HG03025 (cell line): ENCODE results near the gene IZUMO4.
"Not testable (repeated sequence)": the region's sequence is repeated elsewhere in the genome, so short reads cannot be mapped to it uniquely, and the experiment has no call there.

ENCODE experiments used
- ATAC-seq: cut with Tn5 transposase; IDR thresholded peaks from one replicate; pipeline ENCODE4 v1.9.1; 2021; ENCODE audit warnings: mild to moderate bottlenecking, moderate library complexity; ENCODE audit not compliant: unreplicated experiment, low FRiP score

IZUMO4 gene

DNA sequence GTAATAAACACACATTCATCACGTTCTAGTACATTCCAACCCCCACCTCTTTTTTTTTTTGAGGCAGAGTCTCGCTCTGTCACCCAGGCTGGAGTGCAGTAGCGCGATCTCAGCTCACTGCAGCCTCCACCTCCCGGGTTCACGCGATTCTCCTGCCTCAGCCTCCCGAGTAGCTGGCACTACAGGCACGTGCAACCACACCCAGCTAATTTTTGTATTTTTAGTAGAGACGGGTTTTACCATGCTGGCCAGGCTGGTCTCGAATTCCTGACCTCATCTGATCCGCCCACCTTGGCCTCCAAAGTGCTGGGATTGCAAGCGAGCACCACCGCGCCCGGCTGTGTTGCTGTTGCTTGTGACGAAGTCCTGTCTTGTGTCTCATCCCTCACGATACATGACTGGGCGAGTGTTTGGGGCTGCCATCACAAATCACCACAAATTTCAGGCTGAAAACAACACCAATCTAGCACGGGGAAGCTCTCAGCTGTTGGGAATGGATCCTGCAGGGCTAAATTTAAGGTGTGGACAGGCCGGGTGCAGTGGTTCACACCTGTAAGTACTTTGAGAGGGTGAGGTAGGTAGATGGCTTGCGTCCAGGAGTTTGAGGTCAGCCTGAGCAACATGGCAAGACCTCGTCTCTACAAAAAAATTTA is 16.3 kb upstream of the IZUMO4 start:
- no peak for ATAC-seq

DNA sequence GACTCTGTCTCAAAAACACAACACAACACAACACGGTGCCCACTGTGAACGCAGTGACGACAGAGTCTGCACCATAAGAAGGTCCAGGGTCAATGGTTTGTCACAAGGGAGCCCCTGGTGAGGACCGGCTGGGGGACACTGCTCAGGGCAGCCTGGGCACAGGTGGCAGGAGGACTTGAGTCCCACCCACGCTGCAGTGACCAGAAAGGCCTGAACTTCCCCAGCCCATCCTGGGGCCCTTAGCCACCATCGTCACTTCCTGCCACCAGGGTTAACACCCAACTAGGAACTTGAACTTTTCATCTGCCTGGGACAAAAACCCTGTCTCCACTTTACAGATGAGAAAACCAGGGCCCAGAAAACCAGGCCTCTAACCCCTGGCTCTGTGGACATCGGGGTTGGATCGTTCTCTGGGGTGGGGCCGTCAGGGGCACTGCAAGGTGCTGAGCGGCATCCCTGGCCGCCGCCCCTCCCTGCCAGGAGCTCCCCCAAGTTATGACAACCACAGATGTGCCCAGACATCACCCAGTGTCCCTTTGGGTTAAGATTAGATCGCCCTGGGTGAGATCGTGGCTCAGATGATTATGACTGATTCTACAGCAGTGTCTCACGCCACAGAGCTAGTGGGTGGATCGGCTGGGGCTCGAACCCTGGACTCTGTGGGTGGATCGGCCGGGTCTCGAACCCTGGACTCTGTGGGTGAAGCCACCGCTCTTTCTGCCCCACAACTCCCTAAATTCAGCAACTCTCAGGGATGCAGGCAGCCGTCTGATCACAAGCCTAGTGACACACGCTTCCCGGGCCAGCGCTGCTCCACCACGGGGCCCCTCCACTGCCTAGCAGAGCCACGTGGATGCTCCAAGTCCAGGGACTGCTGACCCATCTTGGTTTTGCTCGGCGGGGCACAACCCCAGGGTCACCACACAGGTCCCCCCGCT is 14.6 kb upstream of the IZUMO4 start:
- no peak for ATAC-seq

- ATAC-seq, result no peak
These were observed 13.4 kb upstream of the IZUMO4 start for GRCh38 chr19:2083174-2083854.

DNA sequence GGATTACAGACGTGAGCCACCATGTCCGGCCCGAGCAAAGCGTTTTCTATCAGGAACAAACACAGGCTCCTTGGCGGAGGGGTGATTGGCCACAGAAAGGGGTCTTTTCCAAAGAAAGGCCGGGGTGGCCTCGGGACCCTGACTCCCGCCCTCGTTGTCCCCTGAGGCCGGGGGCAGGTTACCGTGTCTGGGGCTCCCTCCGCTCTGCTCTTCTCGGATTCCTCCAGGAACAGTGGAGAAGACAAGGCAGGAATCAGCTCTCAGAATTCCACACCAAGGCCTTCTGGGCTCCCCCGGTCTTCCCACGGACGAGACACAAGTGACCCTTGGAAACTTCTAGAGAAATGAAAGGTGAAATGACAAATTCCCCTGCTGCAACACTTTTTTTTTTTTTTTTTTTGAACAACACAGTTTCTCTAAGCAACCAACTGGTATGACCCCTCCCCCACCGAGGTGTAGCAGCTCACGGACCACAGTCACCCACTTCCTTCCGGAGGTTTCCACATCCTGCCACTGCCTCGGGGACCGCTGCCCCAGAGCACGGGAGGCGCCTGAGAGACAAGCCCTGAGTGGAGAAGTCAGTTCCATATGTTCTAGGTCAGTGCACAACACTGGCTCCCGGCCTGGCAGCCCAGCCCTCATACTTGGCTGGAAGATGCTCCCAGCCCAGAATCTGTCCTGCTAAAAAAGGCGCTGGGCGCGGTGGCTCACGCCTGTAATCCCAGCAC is 11.6 kb upstream of the IZUMO4 start:
- ATAC-seq, result no peak

- not testable (repeated sequence) for ATAC-seq
These were observed 9.8 kb upstream of the IZUMO4 start for GRCh38 chr19:2086695-2087620.

DNA sequence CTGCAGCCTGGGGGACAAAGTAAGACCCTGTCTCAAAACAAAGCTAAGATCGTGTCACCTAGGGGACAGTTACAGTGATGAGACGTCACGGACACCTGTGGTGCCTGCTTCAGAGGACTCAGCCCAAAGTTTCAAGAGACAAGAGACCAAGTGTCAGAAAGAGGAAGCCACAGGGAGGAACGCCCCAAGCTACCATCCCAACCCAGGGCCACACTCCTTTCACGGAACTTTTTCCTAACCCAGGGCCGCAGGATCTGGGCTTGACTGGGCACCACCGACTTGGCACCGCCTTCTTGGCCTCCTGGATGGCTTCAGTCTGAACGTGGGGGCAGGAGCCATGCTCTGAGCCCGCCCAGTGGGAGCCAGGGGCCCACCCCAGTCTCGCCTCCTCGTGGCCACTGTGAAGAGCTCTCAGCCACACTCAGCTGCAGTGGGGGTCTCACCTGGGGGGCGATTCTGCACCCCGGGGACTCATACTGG is 9.1 kb upstream of the IZUMO4 start:
- ATAC-seq, result no peak

DNA sequence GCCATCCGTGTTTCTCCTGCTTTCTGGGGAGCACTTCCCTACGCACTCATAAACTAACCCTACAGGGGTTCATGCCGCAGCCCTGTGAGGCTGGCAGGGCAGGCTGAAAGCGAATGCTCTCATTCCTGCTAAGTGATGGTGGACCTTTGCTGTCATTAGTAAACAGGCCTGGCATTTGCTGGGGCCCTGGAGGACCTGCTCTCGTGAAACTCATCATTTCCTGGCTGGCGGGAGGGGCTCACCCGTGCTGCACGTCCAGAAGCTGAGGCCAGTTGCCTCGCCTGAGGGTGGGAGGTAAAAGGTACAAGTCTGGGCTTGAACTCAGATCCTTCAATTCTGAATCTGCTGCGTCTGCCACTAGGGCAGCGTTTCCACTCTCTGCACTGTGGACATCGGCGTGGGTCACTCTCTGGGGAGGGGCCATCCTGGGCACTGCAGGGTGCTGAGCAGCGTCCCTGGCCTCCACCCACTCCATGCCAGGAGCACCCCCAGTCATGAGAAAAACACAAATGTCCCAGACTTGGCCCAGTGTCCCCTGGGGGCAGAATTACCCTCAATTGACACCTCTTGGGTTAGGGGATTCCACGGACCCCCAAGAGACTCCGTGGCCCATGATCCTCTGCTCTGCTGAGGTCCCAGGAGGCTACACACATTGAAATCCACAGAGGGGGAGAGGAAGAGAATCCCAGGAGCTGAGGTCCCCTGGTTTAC is 7.6 kb upstream of the IZUMO4 start:
- no peak for ATAC-seq

DNA sequence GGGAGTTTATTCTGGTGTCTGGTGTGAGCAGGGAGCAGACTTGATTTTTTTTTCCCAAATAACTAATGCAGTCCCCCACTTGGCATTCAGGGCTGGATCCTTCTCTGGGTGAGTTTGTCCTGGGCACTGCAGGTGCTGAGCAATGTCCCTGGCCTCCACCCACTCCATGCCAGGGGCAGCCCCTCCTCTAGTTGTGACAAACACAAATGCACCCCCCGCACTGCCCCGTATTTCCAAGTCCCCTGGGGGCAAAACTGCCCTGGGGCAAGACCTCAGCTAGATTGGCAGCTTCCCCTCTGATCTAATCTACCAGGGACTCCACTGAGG is 7.0 kb upstream of the IZUMO4 start:
- ATAC-seq, result no peak

- not testable (repeated sequence) for ATAC-seq
These were observed 4.7 kb upstream of the IZUMO4 start for GRCh38 chr19:2091926-2092525.

DNA sequence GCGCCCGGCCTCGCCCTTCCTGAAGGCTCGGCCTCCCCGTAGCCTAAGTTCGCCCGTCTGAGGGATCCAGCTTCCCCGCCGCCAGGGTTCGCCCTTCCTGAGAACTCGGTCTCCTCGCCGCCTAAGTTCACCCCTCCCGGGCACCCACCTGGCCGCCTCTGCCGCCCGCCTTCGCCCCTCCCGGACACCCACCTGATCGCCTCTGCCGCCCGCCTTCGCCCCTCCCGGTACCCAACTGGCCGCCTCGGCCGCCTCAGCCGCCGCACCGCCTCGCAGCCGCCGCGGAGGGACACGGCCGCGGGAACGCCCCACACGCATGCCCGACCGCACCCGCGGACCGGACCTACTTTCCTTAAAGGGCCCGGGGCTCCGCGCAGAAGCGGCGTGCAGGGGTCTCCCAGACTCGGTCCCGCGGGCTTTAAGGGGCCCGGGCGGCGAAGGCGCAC is 658 bp upstream of the IZUMO4 start, which contains the start of gene MOB3A:
Gene MOB3A (minus strand): TSS at position 293 of the 446 bp plus-strand sequence. CDS start 17,766 bp downstream, outside the sequence.
- peak; percentile 30 for ATAC-seq

DNA sequence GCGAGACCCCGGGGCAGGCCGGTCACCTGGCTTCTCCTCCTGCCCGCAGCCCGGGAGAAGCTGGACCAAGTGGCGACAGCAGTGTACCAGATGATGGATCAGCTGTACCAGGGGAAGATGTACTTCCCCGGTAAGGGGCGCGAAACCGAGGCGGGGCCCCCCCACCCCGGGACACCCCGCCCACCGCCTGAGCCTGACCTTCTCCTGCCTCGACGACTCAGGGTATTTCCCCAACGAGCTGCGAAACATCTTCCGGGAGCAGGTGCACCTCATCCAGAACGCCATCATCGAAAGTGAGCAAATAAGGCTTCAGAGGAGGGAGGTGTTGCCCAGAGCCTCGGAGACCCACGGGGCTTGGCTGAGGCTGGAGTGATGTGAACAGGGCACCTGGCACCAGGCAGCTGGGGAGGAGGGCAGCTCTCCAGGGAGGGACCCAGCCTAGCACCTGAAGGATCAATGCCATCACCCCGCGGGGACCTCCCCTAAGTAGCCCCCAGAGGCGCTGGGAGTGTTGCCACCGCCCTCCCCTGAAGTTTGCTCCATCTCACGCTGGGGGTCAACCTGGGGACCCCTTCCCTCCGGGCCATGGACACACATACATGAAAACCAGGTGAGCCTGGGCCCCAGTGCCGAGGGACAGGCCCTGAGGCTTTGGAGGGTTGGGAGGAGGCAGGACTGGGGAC is 629 bp downstream of the IZUMO4 start:
- ATAC-seq, result peak; percentile 1

GRCh38 chr19:2097886-2098327 is 1.2 kb downstream of the IZUMO4 start:
- no peak for ATAC-seq

GRCh38 chr19:2099054-2099501 is 2.4 kb downstream of the IZUMO4 start:
- no peak for ATAC-seq

DNA sequence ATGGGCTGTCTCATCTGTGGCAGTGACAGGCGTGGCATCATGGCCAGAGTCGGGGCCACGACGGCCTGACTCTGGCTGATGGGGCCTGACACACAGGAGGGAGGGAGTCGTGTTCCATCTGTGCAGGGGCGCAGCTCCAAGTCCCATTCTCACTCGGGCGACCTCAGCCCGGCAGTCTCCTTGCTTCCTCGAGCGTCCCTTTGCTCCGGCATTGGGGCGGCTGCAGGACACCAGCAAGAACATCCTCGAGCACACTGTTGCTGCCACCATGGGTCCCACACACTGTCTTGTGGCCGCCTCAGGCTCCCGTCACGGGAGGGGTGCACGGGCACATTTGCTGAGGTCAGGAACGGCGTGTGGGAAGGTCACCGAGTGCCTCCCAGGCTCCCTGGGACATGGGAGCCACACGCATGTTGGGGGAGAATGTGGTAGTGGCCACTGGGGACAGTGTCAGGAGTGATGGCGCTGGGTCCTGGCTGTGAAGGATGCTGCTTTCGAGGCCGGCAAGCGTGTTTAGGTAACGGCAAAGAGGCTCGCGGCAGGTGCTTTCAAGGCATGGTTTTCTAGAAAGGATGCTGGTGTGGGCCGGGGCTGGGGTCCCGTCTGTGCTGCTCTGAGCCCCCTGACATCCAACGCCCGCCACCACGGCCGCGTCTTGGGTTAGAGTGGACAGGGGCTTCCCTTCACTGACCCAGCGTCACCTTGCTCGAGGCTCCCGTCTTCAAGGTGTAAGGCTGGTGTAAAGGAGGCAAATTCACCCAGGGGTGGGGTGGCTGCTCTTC is 3.4 kb downstream of the IZUMO4 start:
- ATAC-seq, result no peak

DNA sequence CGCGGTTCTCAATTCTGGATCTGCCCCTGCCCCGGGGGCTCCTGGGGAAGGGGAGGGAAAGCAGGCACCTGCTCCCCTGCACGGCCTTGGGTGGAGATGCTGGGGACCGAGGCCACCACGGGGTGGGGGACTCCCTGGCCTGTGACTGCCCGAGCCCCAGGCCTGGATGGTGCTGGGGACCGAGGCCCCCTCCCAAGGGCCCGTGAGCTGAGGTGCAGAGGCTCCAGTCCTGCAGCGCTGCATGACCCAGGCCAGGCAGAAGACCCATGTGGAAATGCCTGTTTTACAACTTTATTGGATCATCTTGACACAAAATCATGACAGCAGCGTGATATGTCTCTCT is 4.0 kb downstream of the IZUMO4 start:
- no peak for ATAC-seq

GRCh38 chr19:2101417-2102335 is 5.0 kb downstream of the IZUMO4 start:
- no peak for ATAC-seq
